ENCODE data around the gene OLA1.

OLA1 gene

GRCh38 chr2:174176898-174177297 lies 71.4 kb downstream of the OLA1 start:
- no peak for FAIRE-seq

GRCh38 chr2:174174741-174175140 lies 73.6 kb downstream of the OLA1 start:
- FAIRE-seq, result no peak

- no peak for FAIRE-seq
These were observed 75.5 kb downstream of the OLA1 start for GRCh38 chr2:174172802-174173355.

GRCh38 chr2:174171686-174172445 lies 76.5 kb downstream of the OLA1 start:
- FAIRE-seq, result no peak

- FAIRE-seq, result no peak
These were observed 79.0 kb downstream of the OLA1 start for GRCh38 chr2:174169372-174169771.

GRCh38 chr2:174166261-174166660 lies 82.1 kb downstream of the OLA1 start:
- FAIRE-seq, result no peak

- no peak for FAIRE-seq
These were observed 86.8 kb downstream of the OLA1 start for GRCh38 chr2:174161490-174161889.

- FAIRE-seq, result no peak
These were observed 90.3 kb downstream of the OLA1 start for GRCh38 chr2:174158003-174158402.

- FAIRE-seq, result no peak
These were observed 91.3 kb downstream of the OLA1 start for GRCh38 chr2:174157053-174157452.

- no peak for FAIRE-seq
These were observed 94.3 kb downstream of the OLA1 start for GRCh38 chr2:174153757-174154680.

- no peak for FAIRE-seq
These were observed 98.8 kb downstream of the OLA1 start for GRCh38 chr2:174149530-174149929.

GRCh38 chr2:174148833-174149232 lies 99.5 kb downstream of the OLA1 start:
- FAIRE-seq, result no peak

GRCh38 chr2:174145827-174146226 lies 102.5 kb downstream of the OLA1 start:
- FAIRE-seq, result no peak

GRCh38 chr2:174142290-174142689 lies 106.0 kb downstream of the OLA1 start:
- no peak for FAIRE-seq

- no peak for FAIRE-seq
These were observed 110.2 kb downstream of the OLA1 start for GRCh38 chr2:174138161-174138560.

GRCh38 chr2:174135981-174136380 lies 112.4 kb downstream of the OLA1 start:
- no peak for FAIRE-seq

GRCh38 chr2:174125090-174125489 lies 123.2 kb downstream of the OLA1 start:
- FAIRE-seq, result no peak

- no peak for FAIRE-seq
These were observed 124.2 kb downstream of the OLA1 start for GRCh38 chr2:174124181-174124580.

GRCh38 chr2:174122185-174122584 lies 126.1 kb downstream of the OLA1 start:
- no peak for FAIRE-seq

GRCh38 chr2:174121612-174122011 lies 126.7 kb downstream of the OLA1 start:
- FAIRE-seq, result no peak

- FAIRE-seq, result no peak
These were observed 127.2 kb downstream of the OLA1 start for GRCh38 chr2:174121175-174121574.

- FAIRE-seq, result no peak
These were observed 128.0 kb downstream of the OLA1 start for GRCh38 chr2:174120346-174120745.
